RWPE2 (cell line): ENCODE results near the gene TAS2R40.
"Not testable (repeated sequence)": the region's sequence is repeated elsewhere in the genome, so short reads cannot be mapped to it uniquely, and the experiment has no call there.

Experiments used
- ATAC-seq: fragments of 200-7000 bp; cut with Tn5 transposase; 3 replicates; pipeline ENCODE4 v1.9.1; 2021; ENCODE audit warnings: low read depth
- DNase-seq: peaks from one replicate; pipeline ENCODE4 v3.0.0-alpha.2; 2020; ENCODE audit warnings: low spot score
- H3K27ac ChIP-seq: fragments of 450-650 bp; 2 replicates; pipeline ENCODE4 v1.5.1; 2017; ENCODE audit warnings: mild to moderate bottlenecking; ENCODE audit not compliant: poor library complexity, severe bottlenecking
- H3K27me3 ChIP-seq: fragments of 250-450 bp; sonication (Bioruptor Pico); 2 replicates; pipeline ENCODE4 v1.5.1; 2021; ENCODE audit warnings: mild to moderate bottlenecking, moderate library complexity; ENCODE audit not compliant: insufficient read depth, poor library complexity, severe bottlenecking
- H3K36me3 ChIP-seq: fragments of 250-450 bp; sonication (Bioruptor Pico); 2 replicates; pipeline ENCODE4 v1.5.1; 2020; ENCODE audit warnings: low read depth, mild to moderate bottlenecking, moderate library complexity
- H3K4me1 ChIP-seq: fragments of 250-450 bp; sonication (Bioruptor Pico); 2 replicates; pipeline ENCODE4 v1.5.1; 2021; ENCODE audit warnings: mild to moderate bottlenecking, moderate library complexity; ENCODE audit not compliant: insufficient read depth, poor library complexity, severe bottlenecking
- H3K4me3 ChIP-seq: fragments of 250-450 bp; sonication (Bioruptor Pico); 2 replicates; pipeline ENCODE4 v1.5.1; 2021; ENCODE audit warnings: mild to moderate bottlenecking, moderate library complexity; ENCODE audit not compliant: severe bottlenecking
- H3K9me3 ChIP-seq: fragments of 250-450 bp; sonication (Bioruptor Pico); 2 replicates; pipeline ENCODE4 v1.5.1; 2021; ENCODE audit warnings: mild to moderate bottlenecking, moderate library complexity; ENCODE audit not compliant: severe bottlenecking
- CTCF ChIP-seq: fragments of 450-650 bp; IDR thresholded peaks from one replicate; pipeline ENCODE4 v1.5.1; 2017; ENCODE audit warnings: mild to moderate bottlenecking, moderate library complexity; ENCODE audit not compliant: poor library complexity, severe bottlenecking

TAS2R40 gene

GRCh38 chr7:143199040-143199439 is 22.8 kb upstream of the TAS2R40 start:
- H3K27ac ChIP-seq = no peak overlapping the region
- no peak overlapping the region for H3K4me3 ChIP-seq
- H3K9me3 ChIP-seq = no peaks in the 10 kb centered on the region
- no peak for TF ChIP-seq CTCF
- H3K4me1 ChIP-seq = no peaks in the 10 kb centered on the region
- ATAC-seq (no peak), DNase-seq (no peak)
- H3K36me3 ChIP-seq = no peaks in the 10 kb centered on the region
- peaks cover 3% of the 10 kb centered on the region for H3K27me3 ChIP-seq

- Histone ChIP-seq H3K27me3 (peaks cover 3% of the 10 kb centered on the region), H3K36me3 (no peaks in the 10 kb centered on the region), H3K4me1 (no peaks in the 10 kb centered on the region), H3K27ac (no peak overlapping the region), H3K4me3 (no peak overlapping the region), H3K9me3 (no peaks in the 10 kb centered on the region)
- TF ChIP-seq CTCF = no peak
- DNase-seq (no peak), ATAC-seq (no peak)
Observed at GRCh38 chr7:143202161-143202560, 19.7 kb upstream of the TAS2R40 start.

GRCh38 chr7:143203386-143203785 is 18.5 kb upstream of the TAS2R40 start:
- no peaks in the 10 kb centered on the region for H3K9me3 ChIP-seq
- DNase-seq (no peak), ATAC-seq (no peak)
- no peaks in the 10 kb centered on the region for H3K4me1 ChIP-seq
- peaks cover 3% of the 10 kb centered on the region for H3K27me3 ChIP-seq
- H3K36me3 ChIP-seq = no peaks in the 10 kb centered on the region
- H3K27ac ChIP-seq = no peak overlapping the region
- TF ChIP-seq CTCF = no peak
- no peak overlapping the region for H3K4me3 ChIP-seq

- H3K27me3 ChIP-seq = no peaks in the 10 kb centered on the region
- no peak overlapping the region for H3K4me3 ChIP-seq
- no peaks in the 10 kb centered on the region for H3K4me1 ChIP-seq
- H3K9me3 ChIP-seq = no peaks in the 10 kb centered on the region
- H3K27ac ChIP-seq = no peak overlapping the region
- H3K36me3 ChIP-seq = no peaks in the 10 kb centered on the region
- ATAC-seq = no peak; the same call in 2 of the 3 replicates
- no peak for TF ChIP-seq CTCF
- DNase-seq = no peak
Observed at GRCh38 chr7:143205560-143206293, 16.1 kb upstream of the TAS2R40 start.

- TF ChIP-seq CTCF = no peak
- Histone ChIP-seq H3K4me1 (no peaks in the 10 kb centered on the region), H3K27ac (no peak overlapping the region), H3K27me3 (no peaks in the 10 kb centered on the region), H3K36me3 (no peaks in the 10 kb centered on the region), H3K4me3 (no peak overlapping the region), H3K9me3 (no peaks in the 10 kb centered on the region)
- DNase-seq (no peak), ATAC-seq (no peak)
Observed at GRCh38 chr7:143210541-143210940, 11.3 kb upstream of the TAS2R40 start.

- ATAC-seq, H3K4me1 ChIP-seq, H3K4me3 ChIP-seq, DNase-seq, H3K36me3 ChIP-seq, H3K27ac ChIP-seq, H3K27me3 ChIP-seq, H3K9me3 ChIP-seq: not testable (repeated sequence)
Observed at GRCh38 chr7:143213478-143213877, 8.4 kb upstream of the TAS2R40 start.
